ENCODE results near the gene LRP10. TPM values are rescaled to one million over a fixed set of nuclear protein-coding genes. Genes with fewer than 3 reads are reported as not detected.
A peak's percentile ranks its signal among the peaks of the same experiment; 100 is the strongest.

The LRP10 gene
- total and polyA plus RNA-seq, 5 donors, result 28.7 to 89.7 (median 74.9) TPM

DNA sequence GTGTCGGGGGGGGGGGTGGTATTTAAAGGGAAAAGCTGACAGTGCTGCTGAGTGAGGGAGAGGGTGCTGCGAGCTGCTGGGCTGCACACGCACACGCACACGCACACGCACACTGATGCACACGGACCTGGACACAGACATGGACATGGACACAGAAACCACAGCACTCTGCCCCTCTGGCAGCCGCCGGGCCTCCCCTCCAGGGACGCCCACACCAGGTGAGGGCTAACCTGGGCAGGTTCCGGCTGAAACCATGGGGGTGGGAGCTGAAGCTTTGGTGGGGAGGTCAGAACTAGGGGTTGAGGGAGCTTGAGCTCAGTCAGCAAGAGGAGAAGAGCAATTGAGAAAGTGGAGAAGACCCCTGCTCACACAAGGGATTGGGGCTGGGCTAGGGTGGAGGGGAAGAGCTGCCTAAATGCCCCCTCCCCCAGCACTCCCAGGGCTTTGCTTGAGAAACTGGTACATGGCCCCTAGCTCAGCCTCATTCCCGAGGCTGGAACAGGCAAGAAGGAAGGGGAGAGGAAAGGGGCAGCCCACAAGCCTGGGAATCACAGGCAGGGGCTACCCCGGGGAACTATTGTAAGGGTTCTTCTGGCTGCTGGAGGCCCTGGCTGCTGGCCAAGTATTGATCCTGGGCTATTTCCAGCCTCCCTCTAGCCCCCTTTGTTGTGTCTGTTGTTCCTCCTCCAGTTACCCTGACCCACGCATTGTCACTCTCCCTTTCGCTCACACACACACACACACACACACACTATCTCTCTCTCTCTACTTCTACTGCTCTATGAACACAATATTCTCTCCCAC is 11.8 kb downstream of the LRP10 start, which contains the start of gene REM2:
Gene REM2 (plus strand): TSS at position 50 of the 804 bp plus-strand sequence. CDS start 66 bp downstream, at position 116.
- no peak within 1 kb of the TSS for H3K4me3 ChIP-seq (ENCODE audit: low read length)
- intact Hi-C loops (cut with DNase I), result no loop called here
- no peak within 1 kb of the TSS for H3K27ac ChIP-seq (ENCODE audit: low read length)
- 30% methylated on average over 15 of the region's 15 CpGs for WGBS
- H3K9me3 ChIP-seq (ENCODE audit: control insufficient read depth, low read length), result no peaks in the 10 kb centered on the region
- H3K4me1 ChIP-seq (ENCODE audit: control insufficient read depth, insufficient read depth, low read length), result no peaks in the 10 kb centered on the region
- ATAC-seq, result no peak
- no peak for DNase-seq
- no peaks in the 10 kb centered on the region for H3K27me3 ChIP-seq (ENCODE audit: control insufficient read depth, insufficient read depth)

- no peak for DNase-seq
- 87% methylated on average over 7 of the region's 7 CpGs for WGBS
- no peak overlapping the region for H3K27ac ChIP-seq (ENCODE audit: low read length)
- ATAC-seq, result no peak
- intact Hi-C loops (cut with DNase I), result no loop called here
- H3K4me1 ChIP-seq (ENCODE audit: control insufficient read depth, insufficient read depth, low read length), result no peaks in the 10 kb centered on the region
- no peaks in the 10 kb centered on the region for H3K27me3 ChIP-seq (ENCODE audit: control insufficient read depth, insufficient read depth)
- H3K9me3 ChIP-seq (ENCODE audit: control insufficient read depth, low read length), result no peaks in the 10 kb centered on the region
- H3K4me3 ChIP-seq (ENCODE audit: low read length), result no peak overlapping the region
Observed at GRCh38 chr14:22884076-22884737, 12.7 kb downstream of the LRP10 start.

DNA sequence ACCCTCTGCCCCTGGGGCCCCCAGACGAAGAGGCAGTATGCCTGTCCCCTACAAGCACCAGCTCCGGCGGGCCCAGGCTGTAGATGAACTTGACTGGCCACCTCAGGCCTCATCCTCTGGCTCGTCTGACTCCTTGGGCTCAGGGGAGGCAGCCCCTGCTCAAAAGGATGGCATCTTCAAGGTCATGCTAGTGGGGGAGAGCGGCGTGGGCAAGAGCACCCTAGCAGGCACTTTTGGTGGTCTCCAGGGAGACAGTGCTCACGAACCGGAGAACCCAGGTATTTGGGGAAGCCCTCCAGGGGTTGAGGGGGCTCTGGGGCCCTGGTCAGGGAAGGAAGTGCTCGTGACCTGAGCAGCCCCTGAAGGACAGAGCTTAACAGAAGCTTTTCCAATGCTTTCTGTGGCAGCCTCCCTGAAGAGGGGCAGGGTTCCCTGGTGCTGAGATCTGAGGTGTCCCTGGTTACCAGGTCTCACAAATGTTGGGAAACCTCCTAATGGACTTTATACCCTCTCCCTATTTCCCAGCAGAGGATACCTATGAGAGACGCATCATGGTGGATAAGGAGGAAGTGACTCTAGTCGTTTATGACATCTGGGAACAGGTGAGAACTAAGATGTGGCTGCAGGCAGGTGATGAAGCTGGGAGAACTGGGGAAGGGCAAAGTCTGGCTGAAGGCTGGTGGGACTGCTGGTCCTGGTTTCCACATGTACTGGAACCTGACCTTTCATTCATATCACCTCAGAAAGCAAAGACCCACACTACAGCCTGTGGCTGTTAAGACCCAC is 13.4 kb downstream of the LRP10 start:
- H3K4me1 ChIP-seq (ENCODE audit: control insufficient read depth, insufficient read depth, low read length), result no peaks in the 10 kb centered on the region
- 91% methylated on average over 11 of the region's 11 CpGs for WGBS
- H3K27me3 ChIP-seq (ENCODE audit: control insufficient read depth, insufficient read depth), result no peaks in the 10 kb centered on the region
- H3K4me3 ChIP-seq (ENCODE audit: low read length), result no peak overlapping the region
- ATAC-seq (no peak), DNase-seq (no peak)
- intact Hi-C loops (cut with DNase I), result no loop called here
- no peaks in the 10 kb centered on the region for H3K9me3 ChIP-seq (ENCODE audit: control insufficient read depth, low read length)
- H3K27ac ChIP-seq (ENCODE audit: low read length), result no peak overlapping the region

DNA sequence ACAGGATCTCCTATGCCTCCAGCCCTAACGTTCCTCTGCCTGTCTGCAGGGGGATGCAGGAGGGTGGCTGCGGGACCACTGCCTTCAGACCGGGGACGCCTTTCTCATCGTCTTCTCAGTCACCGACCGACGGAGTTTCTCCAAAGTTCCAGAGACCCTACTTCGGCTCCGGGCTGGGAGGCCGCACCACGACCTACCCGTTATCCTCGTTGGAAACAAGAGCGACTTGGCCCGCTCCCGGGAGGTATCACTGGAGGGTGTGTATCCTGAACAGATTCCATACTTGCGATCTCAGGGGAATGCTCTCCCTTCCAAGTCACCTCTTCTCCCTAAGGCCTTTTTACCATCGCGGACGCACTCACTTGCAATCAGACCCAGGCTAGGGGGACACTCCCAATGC is 14.4 kb downstream of the LRP10 start:
- no peak for ATAC-seq
- no peaks in the 10 kb centered on the region for H3K9me3 ChIP-seq (ENCODE audit: control insufficient read depth, low read length)
- intact Hi-C loops (cut with DNase I), result no loop called here
- H3K4me1 ChIP-seq (ENCODE audit: control insufficient read depth, insufficient read depth, low read length), result no peaks in the 10 kb centered on the region
- WGBS, result 90% methylated on average over 21 of the region's 21 CpGs
- DNase-seq, result no peak
- no peaks in the 10 kb centered on the region for H3K27me3 ChIP-seq (ENCODE audit: control insufficient read depth, insufficient read depth)
- H3K4me3 ChIP-seq (ENCODE audit: low read length), result no peak overlapping the region
- H3K27ac ChIP-seq (ENCODE audit: low read length), result no peak overlapping the region

- 4% methylated on average over 77 of the region's 77 CpGs for WGBS
- no peak overlapping the region for H3K27ac ChIP-seq (ENCODE audit: low read length)
- DNase-seq (peak; percentile 65 to 89 (median 84)), ATAC-seq (peak; percentile 82 to 85)
- H3K4me1 ChIP-seq (ENCODE audit: control insufficient read depth, insufficient read depth, low read length), result no peaks in the 10 kb centered on the region
- H3K27me3 ChIP-seq (ENCODE audit: control insufficient read depth, insufficient read depth), result no peaks in the 10 kb centered on the region
- peak overlapping the region; percentile 58 for H3K4me3 ChIP-seq (ENCODE audit: low read length)
- intact Hi-C loops (cut with DNase I), result no loop called here
- H3K9me3 ChIP-seq (ENCODE audit: control insufficient read depth, low read length), result no peaks in the 10 kb centered on the region
Observed at GRCh38 chr14:22886500-22887259, 15.1 kb downstream of the LRP10 start.

GRCh38 chr14:22887260-22887989 is 15.9 kb downstream of the LRP10 start:
- intact Hi-C loops (cut with DNase I), result no loop called here
- Histone ChIP-seq H3K4me3 (ENCODE audit: low read length) (peak overlapping the region; percentile 58), H3K27me3 (ENCODE audit: control insufficient read depth, insufficient read depth) (no peaks in the 10 kb centered on the region), H3K27ac (ENCODE audit: low read length) (no peak overlapping the region), H3K4me1 (ENCODE audit: control insufficient read depth, insufficient read depth, low read length) (no peaks in the 10 kb centered on the region), H3K9me3 (ENCODE audit: control insufficient read depth, low read length) (no peaks in the 10 kb centered on the region)
- ATAC-seq (peak; percentile 48 to 71), DNase-seq (no peak)
- 25% methylated on average over 11 of the region's 11 CpGs for WGBS

GRCh38 chr14:22887990-22888378 is 16.4 kb downstream of the LRP10 start:
- ATAC-seq, result no peak
- peak in 1 of 3 donors; percentile 63 for DNase-seq
- Histone ChIP-seq H3K4me1 (ENCODE audit: control insufficient read depth, insufficient read depth, low read length) (no peaks in the 10 kb centered on the region), H3K4me3 (ENCODE audit: low read length) (no peak overlapping the region), H3K27ac (ENCODE audit: low read length) (no peak overlapping the region), H3K27me3 (ENCODE audit: control insufficient read depth, insufficient read depth) (no peaks in the 10 kb centered on the region), H3K9me3 (ENCODE audit: control insufficient read depth, low read length) (no peaks in the 10 kb centered on the region)
- 81% methylated on average over 5 of the region's 5 CpGs for WGBS
- intact Hi-C loops (cut with DNase I), result no loop called here

DNA sequence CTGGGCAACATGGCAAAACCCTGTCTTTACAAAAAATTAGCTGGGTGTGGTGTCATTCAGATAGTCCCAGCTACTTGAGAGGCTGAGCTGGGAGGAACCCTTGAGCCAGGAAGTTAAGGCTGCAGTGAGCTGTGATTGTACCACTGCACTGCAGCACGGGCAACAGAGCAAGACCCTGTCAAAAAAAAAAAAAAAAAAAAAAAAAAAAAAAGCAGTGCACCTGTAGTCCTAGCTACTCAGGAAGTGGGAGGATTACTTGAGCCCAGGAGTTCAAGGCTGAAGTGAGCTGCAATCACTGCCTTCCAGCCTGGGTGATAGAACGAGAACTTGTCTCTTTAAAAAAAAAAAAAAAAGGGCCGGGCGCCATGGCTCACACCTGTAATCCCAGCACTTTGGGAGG is 17.1 kb downstream of the LRP10 start:
- intact Hi-C loops (cut with DNase I), result no loop called here
- H3K27ac ChIP-seq (ENCODE audit: low read length), result no peak overlapping the region
- no peak for ATAC-seq
- DNase-seq, result no peak
- WGBS, result 92% methylated on average over 4 of the region's 4 CpGs
- no peaks in the 10 kb centered on the region for H3K4me1 ChIP-seq (ENCODE audit: control insufficient read depth, insufficient read depth, low read length)
- H3K27me3 ChIP-seq (ENCODE audit: control insufficient read depth, insufficient read depth), result no peaks in the 10 kb centered on the region
- no peak overlapping the region for H3K4me3 ChIP-seq (ENCODE audit: low read length)
- no peaks in the 10 kb centered on the region for H3K9me3 ChIP-seq (ENCODE audit: control insufficient read depth, low read length)

DNA sequence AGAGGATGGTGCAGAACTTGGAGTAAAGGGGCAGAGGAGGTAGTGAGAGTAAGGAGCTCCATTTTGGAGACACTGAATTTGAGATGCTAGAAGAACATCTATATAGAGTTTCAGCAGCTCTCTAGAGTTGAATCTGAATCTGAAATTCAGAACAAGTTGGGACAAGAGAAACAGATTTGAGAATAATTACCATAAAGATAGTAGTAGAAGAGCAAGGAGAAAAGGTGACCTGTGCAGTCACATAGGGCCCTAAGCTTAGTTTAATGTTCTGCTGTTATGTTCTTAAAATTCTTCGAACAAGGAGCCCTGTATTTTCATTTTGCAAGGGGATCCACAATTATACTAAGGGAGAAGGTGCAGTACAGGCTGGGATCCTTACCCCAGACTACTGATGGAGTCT is 18.9 kb downstream of the LRP10 start:
- Histone ChIP-seq H3K4me1 (ENCODE audit: control insufficient read depth, insufficient read depth, low read length) (no peaks in the 10 kb centered on the region), H3K9me3 (ENCODE audit: control insufficient read depth, low read length) (no peaks in the 10 kb centered on the region), H3K27me3 (ENCODE audit: control insufficient read depth, insufficient read depth) (no peaks in the 10 kb centered on the region), H3K4me3 (ENCODE audit: low read length) (no peak overlapping the region), H3K27ac (ENCODE audit: low read length) (no peak overlapping the region)
- ATAC-seq (no peak), DNase-seq (no peak)
- 89% methylated on average over 1 of the region's 1 CpG for WGBS
- intact Hi-C loops (cut with DNase I), result no loop called here

DNA sequence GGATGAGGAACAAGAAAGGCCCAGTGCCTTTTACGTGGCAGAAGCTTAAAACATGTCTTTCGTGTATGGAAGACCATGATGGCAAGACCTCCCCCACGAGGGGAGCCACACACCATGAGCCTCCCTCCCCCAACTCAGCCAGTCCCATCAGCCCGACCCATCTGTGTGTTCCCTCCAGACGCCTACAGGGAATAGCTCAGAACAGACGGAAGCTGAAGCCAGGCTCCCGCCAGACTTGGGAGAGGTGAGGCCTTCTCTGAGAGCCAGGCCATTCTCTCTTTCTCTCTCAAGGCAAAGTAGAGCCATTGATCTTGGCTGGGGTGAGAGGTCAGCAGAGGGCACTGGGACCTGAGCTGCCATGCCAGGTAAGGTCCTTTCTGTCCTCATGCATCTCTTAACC is 20.9 kb downstream of the LRP10 start:
- WGBS, result 79% methylated on average over 7 of the region's 7 CpGs
- H3K27me3 ChIP-seq (ENCODE audit: control insufficient read depth, insufficient read depth), result no peaks in the 10 kb centered on the region
- no peaks in the 10 kb centered on the region for H3K9me3 ChIP-seq (ENCODE audit: control insufficient read depth, low read length)
- no peak for ATAC-seq
- H3K4me1 ChIP-seq (ENCODE audit: control insufficient read depth, insufficient read depth, low read length), result no peaks in the 10 kb centered on the region
- H3K4me3 ChIP-seq (ENCODE audit: low read length), result no peak overlapping the region
- no peak for DNase-seq
- H3K27ac ChIP-seq (ENCODE audit: low read length), result no peak overlapping the region
- intact Hi-C loops (cut with DNase I), result no loop called here
